Right forelimb (tissue), 1 donor: ENCODE measurements around the gene TBC1D16.
A peak's percentile ranks its signal among the peaks of the same experiment; 100 is the strongest.

ENCODE experiments used
- DNase-seq: peaks from one replicate; pipeline ENCODE4 v3.0.0-alpha.2; 2018

TBC1D16 gene

GRCh38 chr17:79937391-79938335 lies 98.0 kb downstream of the TBC1D16 start:
- DNase-seq, result peak; percentile 68

DNA sequence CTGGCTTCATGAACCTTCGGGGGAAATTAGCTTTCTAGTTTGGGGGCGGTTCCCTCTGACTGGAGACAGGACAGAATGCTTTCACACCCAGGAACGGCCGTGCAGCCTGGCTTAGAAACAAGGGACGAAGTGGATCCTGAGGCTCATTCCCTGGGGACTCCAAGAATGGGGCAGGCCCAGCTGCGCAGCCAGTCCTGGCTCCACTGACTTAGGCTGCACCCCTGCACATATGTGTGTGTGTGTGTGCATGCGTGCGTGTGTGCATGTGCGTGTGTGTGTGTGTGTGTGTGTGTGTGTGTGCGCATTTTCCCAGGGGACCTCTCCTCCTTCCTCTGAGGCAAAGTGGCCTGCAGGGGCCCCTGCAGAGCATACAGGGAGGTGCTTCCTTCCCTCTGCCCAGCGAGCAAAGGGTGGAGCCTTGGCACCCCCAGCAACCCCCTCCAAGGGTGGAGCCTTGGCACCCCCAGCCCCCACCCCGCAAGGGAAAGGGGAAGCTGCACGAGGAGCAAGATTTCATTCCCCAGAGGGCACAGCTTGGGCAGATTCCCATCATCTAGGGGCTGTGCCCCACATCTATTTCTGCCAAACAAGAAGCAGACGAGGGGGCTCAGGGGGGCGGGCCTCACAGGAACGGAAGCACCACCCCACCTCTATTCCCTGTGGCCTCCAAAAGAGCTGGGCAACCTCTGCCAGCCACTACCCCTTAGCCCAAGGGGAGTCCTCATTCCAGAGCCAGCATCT lies 98.9 kb downstream of the TBC1D16 start:
- DNase-seq, result no peak

GRCh38 chr17:79936050-79936449 lies 99.6 kb downstream of the TBC1D16 start:
- DNase-seq, result no peak

GRCh38 chr17:79935197-79935885 lies 100.3 kb downstream of the TBC1D16 start:
- DNase-seq, result no peak

GRCh38 chr17:79934653-79934970 lies 101.1 kb downstream of the TBC1D16 start:
- DNase-seq, result no peak

- DNase-seq, result no peak
Observed at GRCh38 chr17:79933863-79934652, 101.6 kb downstream of the TBC1D16 start.

- DNase-seq, result no peak
Observed at GRCh38 chr17:79932451-79933306, 103.0 kb downstream of the TBC1D16 start.

- no peak for DNase-seq
Observed at GRCh38 chr17:79931817-79932309, 103.8 kb downstream of the TBC1D16 start.

DNA sequence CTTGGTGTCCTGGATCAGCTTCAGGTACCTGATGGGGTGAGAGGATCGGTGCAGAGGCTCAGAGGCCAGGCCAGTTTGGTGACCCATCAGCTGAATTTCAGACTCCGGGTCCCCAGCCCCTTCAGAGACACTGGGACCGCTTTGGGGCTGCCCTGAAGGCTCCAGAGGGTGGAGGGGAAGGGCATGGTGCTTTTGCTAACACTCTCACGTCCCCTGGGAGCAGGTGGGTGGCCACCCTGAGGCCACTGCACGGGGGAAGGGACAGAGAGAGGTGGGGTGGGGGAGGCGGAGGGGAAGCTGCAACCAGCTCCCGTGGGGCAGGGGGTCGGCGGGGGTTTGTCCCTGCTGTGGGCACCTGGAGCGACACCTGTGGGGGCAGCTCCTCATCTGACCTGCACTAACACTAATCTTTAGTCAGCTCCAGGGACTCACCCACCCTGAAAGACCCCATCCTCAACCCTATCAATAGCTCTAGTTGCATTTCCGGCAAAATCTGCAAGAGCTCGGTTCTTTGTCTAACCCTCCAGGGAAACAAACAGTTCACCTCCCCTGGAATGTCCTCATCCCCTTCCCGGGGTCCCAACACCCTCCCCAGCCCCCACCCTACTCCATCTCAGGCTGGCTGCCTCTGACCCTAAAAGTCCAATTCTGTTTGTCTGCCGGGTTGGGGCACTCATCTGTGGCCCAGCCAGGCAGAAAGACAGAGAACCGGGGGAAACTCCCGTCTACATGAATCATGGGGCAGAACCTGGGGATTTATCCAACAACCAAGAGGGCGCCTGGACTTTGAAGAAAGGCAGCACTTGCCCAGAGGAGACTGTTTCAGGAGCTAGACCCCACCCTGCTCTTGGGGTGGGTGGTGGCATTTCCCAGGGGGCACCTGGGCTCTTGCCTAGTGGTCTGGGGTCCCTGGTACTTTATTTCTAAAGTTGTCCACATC lies 104.5 kb downstream of the TBC1D16 start:
- no peak for DNase-seq

GRCh38 chr17:79930062-79930876 lies 105.4 kb downstream of the TBC1D16 start:
- no peak for DNase-seq

GRCh38 chr17:79929257-79930061 lies 106.2 kb downstream of the TBC1D16 start:
- DNase-seq, result no peak

DNA sequence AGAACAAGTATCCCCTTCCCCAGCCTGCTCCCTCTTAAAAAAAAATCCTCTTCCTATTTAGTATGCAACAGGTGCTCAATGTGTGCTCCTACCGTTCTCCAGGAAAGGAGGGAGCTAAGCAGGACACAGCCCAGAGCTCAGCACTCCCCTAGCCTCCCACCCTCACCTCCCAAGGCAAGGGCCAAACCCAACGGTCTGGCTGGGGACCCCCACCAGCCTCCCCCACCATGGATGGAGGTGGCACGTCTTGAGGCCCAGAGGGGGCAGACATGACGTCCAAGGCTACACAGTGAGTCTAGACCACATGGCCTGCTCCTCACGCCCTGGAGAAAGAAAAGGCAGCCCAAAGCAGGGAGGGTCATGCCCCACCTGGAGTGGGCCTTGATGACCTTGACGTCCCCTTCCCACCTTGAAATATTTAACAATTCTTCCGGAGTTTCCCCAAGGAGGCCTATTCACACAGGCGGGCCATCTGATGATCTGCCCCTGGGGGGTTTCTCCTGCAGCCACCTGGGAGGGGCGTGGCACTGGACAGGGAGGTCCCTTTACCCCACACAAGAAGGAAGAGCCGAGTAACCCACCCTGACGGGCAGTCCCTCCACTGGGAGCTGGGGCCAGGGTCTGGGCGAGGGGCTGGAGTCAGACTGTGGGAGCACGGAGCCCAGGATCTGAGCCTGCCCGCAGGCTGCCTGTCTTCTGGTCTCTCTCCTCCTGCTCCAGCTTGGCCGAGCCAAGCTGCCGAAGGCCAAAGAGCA lies 107.0 kb downstream of the TBC1D16 start:
- DNase-seq, result no peak

- DNase-seq, result no peak
Observed at GRCh38 chr17:79927688-79928501, 107.8 kb downstream of the TBC1D16 start.

DNA sequence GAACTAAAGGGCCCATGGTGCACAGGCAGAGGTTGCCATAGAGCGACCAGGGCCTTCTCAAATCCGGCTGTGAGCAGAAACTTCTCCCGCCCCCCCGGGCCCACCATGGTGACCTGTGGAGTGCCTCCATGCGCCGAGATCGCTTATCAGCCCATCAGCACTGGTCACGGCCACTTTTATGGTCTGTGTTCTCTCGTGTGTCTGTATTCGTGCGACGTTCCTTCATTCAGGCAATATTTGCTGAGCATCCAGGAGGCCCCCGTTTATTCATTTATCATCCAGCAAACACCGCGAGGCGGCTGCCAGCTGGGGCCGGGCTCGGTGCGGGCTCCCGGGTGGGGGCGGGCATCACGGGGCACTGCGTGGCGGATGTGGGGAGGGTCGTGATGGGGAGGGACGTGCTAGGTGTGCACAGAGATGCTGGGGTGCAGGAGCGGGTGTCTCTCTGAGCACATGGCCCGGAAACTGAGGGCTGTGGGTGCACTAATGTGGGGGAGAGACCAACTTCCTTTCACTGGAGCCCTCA lies 108.5 kb downstream of the TBC1D16 start:
- DNase-seq, result no peak

DNA sequence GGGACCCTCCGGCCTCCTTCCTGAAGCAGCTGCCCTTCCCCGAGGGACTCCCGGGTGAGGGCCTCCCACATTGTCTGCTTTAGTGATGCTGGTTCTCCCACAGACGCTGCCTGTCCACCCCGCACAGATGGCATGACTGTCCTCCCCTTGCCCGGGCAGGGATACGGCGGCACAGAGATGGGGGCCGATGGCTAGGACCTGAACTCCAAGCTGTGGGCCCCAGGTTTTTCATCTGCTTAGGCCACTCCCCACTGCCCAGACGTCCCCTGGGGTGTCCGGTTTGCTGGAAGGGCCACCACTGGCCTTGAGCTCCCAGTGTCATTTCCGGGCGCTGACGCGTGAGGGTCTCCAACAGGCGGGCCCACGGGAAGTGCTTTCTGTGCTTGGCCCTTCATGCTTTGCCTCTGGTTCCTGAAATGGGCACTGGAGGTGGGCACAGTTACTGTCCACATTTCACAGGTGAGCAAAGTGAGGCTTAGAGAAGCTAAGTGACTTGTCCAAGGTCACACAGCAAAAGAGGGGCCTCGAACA lies 109.0 kb downstream of the TBC1D16 start:
- DNase-seq, result no peak

- DNase-seq, result no peak
Observed at GRCh38 chr17:79926142-79926604, 109.5 kb downstream of the TBC1D16 start.
